MCF 10A (cell line): ENCODE data around the gene TRABD. TPM values are rescaled to one million over a fixed set of nuclear protein-coding genes. Genes with fewer than 3 reads are reported as not detected.

Source experiments
- BruUV-seq: library from RNA; stranded (reverse); fragments of 400-500 nt; replicated peaks from 2 replicates; lab custom pipeline; 2021; lab: Mats Ljungman, UMichigan
- CTCF ChIA-PET: fragments of 300-600 bp; sonication (Branson Sonifier 250); formaldehyde crosslinking; extraction: SDS; loops from one replicate; lab custom pipeline; 2021; ENCODE audit warnings: antibody characterized with exemption, inconsistent platforms; lab: Yijun Ruan, JAX
- POLR2A ChIA-PET: fragments of 300-600, 350-650 bp; sonication (Branson Sonifier 250); formaldehyde crosslinking; extraction: SDS; loops from one replicate; lab custom pipeline; 2020; ENCODE audit warnings: antibody characterized with exemption, inconsistent platforms; lab: Yijun Ruan, JAX
- DNase-seq: peaks from one replicate; pipeline ENCODE4 v3.0.0-alpha.2; 2018; ENCODE audit not compliant: unreplicated experiment
- H3K27ac Mint-ChIP-seq: one replicate; pipeline ENCODE4 v1.8.0; 2022; ENCODE audit warnings: mild to moderate bottlenecking, low read depth, mixed read lengths; ENCODE audit not compliant: unreplicated experiment
- H3K27me3 Mint-ChIP-seq: one replicate; pipeline ENCODE4 v1.8.0; 2022; ENCODE audit warnings: mixed read lengths; ENCODE audit not compliant: insufficient read depth, unreplicated experiment
- H3K36me3 Mint-ChIP-seq: one replicate; pipeline ENCODE4 v1.8.0; 2022; ENCODE audit warnings: mild to moderate bottlenecking, moderate library complexity, mixed read lengths; ENCODE audit not compliant: insufficient read depth, unreplicated experiment
- H3K4me1 Mint-ChIP-seq: one replicate; pipeline ENCODE4 v1.8.0; 2022; ENCODE audit warnings: mixed read lengths; ENCODE audit not compliant: insufficient read depth, unreplicated experiment
- H3K4me3 Mint-ChIP-seq: one replicate; pipeline ENCODE4 v1.8.0; 2022; ENCODE audit warnings: mild to moderate bottlenecking, moderate library complexity, mixed read lengths; ENCODE audit not compliant: unreplicated experiment
- H3K9me3 Mint-ChIP-seq: one replicate; pipeline ENCODE4 v1.8.0; 2022; ENCODE audit warnings: mixed read lengths; ENCODE audit not compliant: unreplicated experiment
- CTCF ChIP-seq: fragments of 200-600 bp; IDR thresholded peaks from one replicate; pipeline ENCODE4 v1.8.0; 2022; ENCODE audit warnings: antibody characterized with exemption, mild to moderate bottlenecking; ENCODE audit not compliant: unreplicated experiment
- intact Hi-C: fragments of 100-400 bp; cut with micrococcal nuclease; formaldehyde crosslinking; loops from 2 replicates; pipeline ENCODE4 v1.14.1; 2022
- total RNA-seq: library from RNA; stranded (reverse); gene quantifications from 2 replicates; pipeline ENCODE4 v1.2.3, GENCODE V29; 2022

The TRABD gene
- total RNA-seq, 1 experiment from 2014 or later = 63.8 TPM

- no peak for TF ChIP-seq CTCF
- ChIA-PET POLR2A (no interaction called here), CTCF (interaction anchor here (0.6 to 1.5 kb wide), 3 partner anchors 9 to 32 kb away, joined by 4 to 6 read pairs (median 4); no protein-coding TSS in a partner anchor)
- Mint-ChIP-seq H3K36me3 (no peaks in the 10 kb centered on the region), H3K27me3 (no peaks in the 10 kb centered on the region), H3K27ac (no peak overlapping the region), H3K4me3 (no peak overlapping the region), H3K9me3 (no peaks in the 10 kb centered on the region), H3K4me1 (no peaks in the 10 kb centered on the region)
- intact Hi-C loops = no loop called here
- DNase-seq = no peak
- no TSS peak for BruUV-seq
Measured at GRCh38 chr22:50180727-50181521, 4.8 kb upstream of the TRABD start.

GRCh38 chr22:50182176-50183081 lies 3.3 kb upstream of the TRABD start:
- ChIA-PET CTCF (no interaction called here), POLR2A (no interaction called here)
- Mint-ChIP-seq H3K4me3 (no peak overlapping the region), H3K4me1 (no peaks in the 10 kb centered on the region), H3K27ac (no peak overlapping the region), H3K27me3 (no peaks in the 10 kb centered on the region), H3K9me3 (no peaks in the 10 kb centered on the region), H3K36me3 (no peaks in the 10 kb centered on the region)
- intact Hi-C loops = no loop called here
- no peak for TF ChIP-seq CTCF
- BruUV-seq = no TSS peak
- no peak for DNase-seq

GRCh38 chr22:50183141-50183971 lies 2.4 kb upstream of the TRABD start:
- Mint-ChIP-seq H3K27ac (no peak overlapping the region), H3K36me3 (no peaks in the 10 kb centered on the region), H3K4me1 (no peaks in the 10 kb centered on the region), H3K4me3 (no peak overlapping the region), H3K27me3 (no peaks in the 10 kb centered on the region), H3K9me3 (no peaks in the 10 kb centered on the region)
- no peak for TF ChIP-seq CTCF
- ChIA-PET CTCF (interaction anchor here (0.6 kb wide), 1 partner anchor 35 kb away, joined by 3 read pairs; no protein-coding TSS in a partner anchor), POLR2A (no interaction called here)
- no peak for DNase-seq
- BruUV-seq = no TSS peak
- intact Hi-C loops = no loop called here
